ENCODE measurements around the gene ACTRT2. TPM values are rescaled to one million over a fixed set of nuclear protein-coding genes. Genes with fewer than 3 reads are reported as not detected.

Gene ACTRT2
- total and polyA plus RNA-seq, 5 donors, result not detected

- 43% methylated on average over 29 of the region's 29 CpGs for WGBS
- intact Hi-C loops (cut with DNase I), result loop anchor here in 1 of 4 donors (10.0 kb wide), 1 partner anchor 348 kb away; no protein-coding TSS in a partner anchor
- Histone ChIP-seq H3K4me3 (ENCODE audit: low read length) (no peak overlapping the region), H3K27ac (ENCODE audit: low read length) (no peak overlapping the region), H3K4me1 (ENCODE audit: control insufficient read depth, insufficient read depth, low read length) (no peaks in the 10 kb centered on the region), H3K9me3 (ENCODE audit: control insufficient read depth, low read length) (no peaks in the 10 kb centered on the region), H3K27me3 (ENCODE audit: control insufficient read depth, insufficient read depth) (no peaks in the 10 kb centered on the region)
- peak in 2 of 3 donors; percentile 15 to 53 for DNase-seq
- ATAC-seq, result no peak
These were observed 46.0 kb downstream of the ACTRT2 start for GRCh38 chr1:3067301-3067670.

GRCh38 chr1:3067671-3068563 is 46.6 kb downstream of the ACTRT2 start:
- Histone ChIP-seq H3K9me3 (ENCODE audit: control insufficient read depth, low read length) (no peaks in the 10 kb centered on the region), H3K4me1 (ENCODE audit: control insufficient read depth, insufficient read depth, low read length) (no peaks in the 10 kb centered on the region), H3K4me3 (ENCODE audit: low read length) (peak overlapping the region; percentile 75), H3K27me3 (ENCODE audit: control insufficient read depth, insufficient read depth) (no peaks in the 10 kb centered on the region), H3K27ac (ENCODE audit: low read length) (no peak overlapping the region)
- WGBS, result 6% methylated on average over 97 of the region's 97 CpGs
- intact Hi-C loops (cut with DNase I), result loop anchor here in 1 of 4 donors (10.0 kb wide), 1 partner anchor 347 kb away; no protein-coding TSS in a partner anchor
- DNase-seq (peak; percentile 10 to 58 (median 54)), ATAC-seq (no peak)

- Histone ChIP-seq H3K27me3 (ENCODE audit: control insufficient read depth, insufficient read depth) (no peaks in the 10 kb centered on the region), H3K4me1 (ENCODE audit: control insufficient read depth, insufficient read depth, low read length) (no peaks in the 10 kb centered on the region), H3K4me3 (ENCODE audit: low read length) (peak within 1 kb of the TSS; percentile 75), H3K27ac (ENCODE audit: low read length) (peak within 1 kb of the TSS; percentile 33), H3K9me3 (ENCODE audit: control insufficient read depth, low read length) (no peaks in the 10 kb centered on the region)
- intact Hi-C loops (cut with DNase I), result loop anchor here in 1 of 4 donors (10.0 kb wide), 1 partner anchor 346 kb away; no protein-coding TSS in a partner anchor
- ATAC-seq, result no peak
- WGBS, result under 1% methylated on average over 106 of the region's 106 CpGs
- DNase-seq, result peak; percentile 28 to 70 (median 58)
These were observed 47.5 kb downstream of the ACTRT2 start, which contains the start of gene PRDM16 for GRCh38 chr1:3068564-3069431. Gene PRDM16 (plus strand): TSS chr1:3069203. CDS start chr1:3069260, 57 bp downstream.

- Histone ChIP-seq H3K4me1 (ENCODE audit: control insufficient read depth, insufficient read depth, low read length) (no peaks in the 10 kb centered on the region), H3K27me3 (ENCODE audit: control insufficient read depth, insufficient read depth) (no peaks in the 10 kb centered on the region), H3K4me3 (ENCODE audit: low read length) (peak overlapping the region; percentile 75), H3K27ac (ENCODE audit: low read length) (peak overlapping the region; percentile 33), H3K9me3 (ENCODE audit: control insufficient read depth, low read length) (no peaks in the 10 kb centered on the region)
- intact Hi-C loops (cut with DNase I), result loop anchor here (5.0 to 10.0 kb wide), 5 partner anchors 205 to 345 kb away; no protein-coding TSS in a partner anchor
- ATAC-seq, result peak; percentile 63 to 71
- peak; percentile 31 to 73 (median 72) for DNase-seq
- WGBS, result under 1% methylated on average over 83 of the region's 91 CpGs
These were observed 48.4 kb downstream of the ACTRT2 start for GRCh38 chr1:3069491-3070308.

- Histone ChIP-seq H3K27me3 (ENCODE audit: control insufficient read depth, insufficient read depth) (no peaks in the 10 kb centered on the region), H3K27ac (ENCODE audit: low read length) (no peak overlapping the region), H3K9me3 (ENCODE audit: control insufficient read depth, low read length) (no peaks in the 10 kb centered on the region), H3K4me1 (ENCODE audit: control insufficient read depth, insufficient read depth, low read length) (no peaks in the 10 kb centered on the region), H3K4me3 (ENCODE audit: low read length) (peak overlapping the region; percentile 75)
- ATAC-seq, result no peak
- DNase-seq, result no peak
- WGBS, result under 1% methylated on average over 56 of the region's 57 CpGs
- intact Hi-C loops (cut with DNase I), result loop anchor here (5.0 to 10.0 kb wide), 4 partner anchors 205 to 215 kb away; no protein-coding TSS in a partner anchor
These were observed 49.0 kb downstream of the ACTRT2 start for GRCh38 chr1:3070309-3070643.

GRCh38 chr1:3070644-3071564 is 49.6 kb downstream of the ACTRT2 start:
- ATAC-seq (no peak), DNase-seq (peak; percentile 26 to 67 (median 52))
- intact Hi-C loops (cut with DNase I), result loop anchor here (5.0 to 10.0 kb wide), 4 partner anchors 204 to 214 kb away; no protein-coding TSS in a partner anchor
- no peak overlapping the region for H3K27ac ChIP-seq (ENCODE audit: low read length)
- 17% methylated on average over 97 of the region's 97 CpGs for WGBS
- H3K4me3 ChIP-seq (ENCODE audit: low read length), result peak overlapping the region; percentile 75
- H3K27me3 ChIP-seq (ENCODE audit: control insufficient read depth, insufficient read depth), result no peaks in the 10 kb centered on the region
- H3K9me3 ChIP-seq (ENCODE audit: control insufficient read depth, low read length), result no peaks in the 10 kb centered on the region
- no peaks in the 10 kb centered on the region for H3K4me1 ChIP-seq (ENCODE audit: control insufficient read depth, insufficient read depth, low read length)

GRCh38 chr1:3071565-3072390 is 50.5 kb downstream of the ACTRT2 start:
- H3K4me3 ChIP-seq (ENCODE audit: low read length), result no peak overlapping the region
- intact Hi-C loops (cut with DNase I), result loop anchor here (5.0 to 10.0 kb wide), 4 partner anchors 203 to 213 kb away; no protein-coding TSS in a partner anchor
- DNase-seq (peak; percentile 14 to 44 (median 38)), ATAC-seq (no peak)
- H3K27ac ChIP-seq (ENCODE audit: low read length), result no peak overlapping the region
- no peaks in the 10 kb centered on the region for H3K27me3 ChIP-seq (ENCODE audit: control insufficient read depth, insufficient read depth)
- no peaks in the 10 kb centered on the region for H3K4me1 ChIP-seq (ENCODE audit: control insufficient read depth, insufficient read depth, low read length)
- no peaks in the 10 kb centered on the region for H3K9me3 ChIP-seq (ENCODE audit: control insufficient read depth, low read length)
- WGBS, result 77% methylated on average over 17 of the region's 17 CpGs

Measured in right cardiac atrium (tissue), 5 donors.